Keratinocyte (primary cell): Measurements from ENCODE around the gene NAV3. TPM values are rescaled to one million over a fixed set of nuclear protein-coding genes. Genes with fewer than 3 reads are reported as not detected.

Experiments used
- DNase-seq: peaks from one replicate; pipeline ENCODE4 v3.0.0-alpha.2; 2011; ENCODE audit warnings: low read depth, missing footprints, low spot score
- FAIRE-seq: peaks from 2 replicates; lab custom pipeline; 2011; peaks lifted over from hg19 to GRCh38; lab: Jason Lieb, UNC
- H2AFZ ChIP-seq: 2 replicates; pipeline ENCODE4 v1.6.0; 2012; ENCODE audit warnings: low read length, control low read depth, inconsistent platforms; ENCODE audit not compliant: control insufficient read depth
- H3K27ac ChIP-seq: 2 replicates; pipeline ENCODE4 v1.5.1; 2011; ENCODE audit warnings: low read length; ENCODE audit not compliant: control insufficient read depth, insufficient read depth
- H3K27me3 ChIP-seq: 3 replicates; pipeline ENCODE4 v1.6.0; 2011; ENCODE audit warnings: low read length; ENCODE audit not compliant: control insufficient read depth, insufficient read depth; ENCODE audit errors: extremely low read depth
- H3K36me3 ChIP-seq, 2 experiments: 2 replicates in 1 of 2; 3 replicates in 1 of 2; pipeline ENCODE4 v1.5.1; 2011; ENCODE audit warnings: low read length in 2 of 2, mild to moderate bottlenecking in 1 of 2; ENCODE audit not compliant: control insufficient read depth in 2 of 2, insufficient read depth in 2 of 2; ENCODE audit errors: extremely low read depth in 1 of 2
- H3K4me1 ChIP-seq: 3 replicates; pipeline ENCODE4 v1.5.1; 2011; ENCODE audit warnings: low read length; ENCODE audit not compliant: control insufficient read depth, insufficient read depth; ENCODE audit errors: extremely low read depth
- H3K4me2 ChIP-seq: 3 replicates; pipeline ENCODE4 v1.6.0; 2011; ENCODE audit warnings: low read depth, low read length; ENCODE audit not compliant: control insufficient read depth, insufficient read depth; ENCODE audit errors: extremely low read depth
- H3K4me3 ChIP-seq, 3 experiments: fragments of 200-600 bp in 1 of 3; sonication (generic) in 1 of 3; 2 replicates in 2 of 3; 3 replicates in 1 of 3; pipeline ENCODE4 v1.5.1; 2011 to 2016; ENCODE audit warnings: low read length in 3 of 3, mild to moderate bottlenecking in 3 of 3, control low read depth in 2 of 3, inconsistent platforms in 1 of 3, low read depth in 1 of 3, mixed read lengths in 1 of 3, mixed run types in 1 of 3, moderate library complexity in 1 of 3; ENCODE audit not compliant: control insufficient read depth in 2 of 3, insufficient read depth in 2 of 3; ENCODE audit errors: extremely low read depth in 1 of 3
- H3K79me2 ChIP-seq: 2 replicates; pipeline ENCODE4 v1.6.0; 2012; ENCODE audit warnings: low read length; ENCODE audit not compliant: control insufficient read depth, insufficient read depth
- H3K9ac ChIP-seq: 3 replicates; pipeline ENCODE4 v1.6.0; 2011; ENCODE audit warnings: low read length; ENCODE audit not compliant: control insufficient read depth, insufficient read depth; ENCODE audit errors: extremely low read depth
- H3K9me1 ChIP-seq: 3 replicates; pipeline ENCODE4 v1.6.0; 2011; ENCODE audit warnings: low read length; ENCODE audit not compliant: control insufficient read depth, insufficient read depth; ENCODE audit errors: extremely low read depth
- H3K9me3 ChIP-seq: 2 replicates; pipeline ENCODE4 v1.5.1; 2012; ENCODE audit warnings: low read depth, low read length; ENCODE audit not compliant: control insufficient read depth
- H4K20me1 ChIP-seq: 3 replicates; pipeline ENCODE4 v1.6.0; 2011; ENCODE audit warnings: low read length; ENCODE audit not compliant: control insufficient read depth, insufficient read depth; ENCODE audit errors: extremely low read depth
- CTCF ChIP-seq, 3 experiments: IDR thresholded peaks in 1 of 3; conservative IDR thresholded peaks in 1 of 3; optimal IDR thresholded peaks in 1 of 3; 2 replicates in 2 of 3; 3 replicates in 1 of 3; pipeline versions ENCODE3 to v1.5.1; 2011; ENCODE audit warnings: low read length in 3 of 3, mild to moderate bottlenecking in 3 of 3, moderate library complexity in 2 of 3, control low read depth in 1 of 3, inconsistent platforms in 1 of 3; ENCODE audit not compliant: insufficient read depth in 2 of 3; ENCODE audit errors: extremely low read depth in 1 of 3
- EZH2 ChIP-seq: IDR thresholded peaks from one replicate; pipeline ENCODE4 v1.6.1; 2012; ENCODE audit warnings: inconsistent platforms, mild to moderate bottlenecking, low read length, moderate library complexity
- dilution Hi-C: fragments of 300-500 bp; cut with MboI; formaldehyde crosslinking; loops from one replicate; pipeline ENCODE4 v1.7.0; 2020; ENCODE audit warnings: low sequenced_read_pairs; ENCODE audit not compliant: extremely low pct_ligation_motif_present
- polyA plus RNA-seq, 5 experiments: library from polyadenylated mRNA; depleted of rRNA in 3 of 5; stranded (reverse) in 3 of 5; stranded (forward) in 1 of 5; unstranded in 1 of 5; fragments of >200 nt; gene quantifications; 1 replicate in 1 of 5; 2 replicates in 3 of 5; 3 replicates in 1 of 5; pipeline versions ENCODE4 v1.2.1 to v1.2.3, GENCODE V29; 2011 to 2012; ENCODE audit warnings: missing spikeins in 2 of 5, low read depth in 1 of 5, low replicate concordance in 1 of 5

NAV3 gene
- polyA plus RNA-seq, 1 donor (not counting 4 experiments of a cell fraction or from before 2014, with no cell fraction given): 22.6 TPM

GRCh38 chr12:78194448-78194847, 363.8 kb downstream of the NAV3 start:
- DNase-seq (no peak), FAIRE-seq (no peak)
- Histone ChIP-seq H3K4me1 (no peaks in the 10 kb centered on the region), H2AFZ (no peak overlapping the region), H3K79me2 (no peaks in the 10 kb centered on the region), H3K9me1 (no peaks in the 10 kb centered on the region), H3K36me3 (peaks cover 1 to 17% of the 10 kb centered on the region in 2 experiments), H4K20me1 (no peaks in the 10 kb centered on the region), H3K27ac (no peak overlapping the region), H3K9ac (no peak overlapping the region), H3K27me3 (no peaks in the 10 kb centered on the region), H3K9me3 (no peaks in the 10 kb centered on the region), H3K4me2 (no peak overlapping the region), H3K4me3 (no peak overlapping the region)
- dilution Hi-C loops: no loop called here
- TF ChIP-seq EZH2: no peak

DNA sequence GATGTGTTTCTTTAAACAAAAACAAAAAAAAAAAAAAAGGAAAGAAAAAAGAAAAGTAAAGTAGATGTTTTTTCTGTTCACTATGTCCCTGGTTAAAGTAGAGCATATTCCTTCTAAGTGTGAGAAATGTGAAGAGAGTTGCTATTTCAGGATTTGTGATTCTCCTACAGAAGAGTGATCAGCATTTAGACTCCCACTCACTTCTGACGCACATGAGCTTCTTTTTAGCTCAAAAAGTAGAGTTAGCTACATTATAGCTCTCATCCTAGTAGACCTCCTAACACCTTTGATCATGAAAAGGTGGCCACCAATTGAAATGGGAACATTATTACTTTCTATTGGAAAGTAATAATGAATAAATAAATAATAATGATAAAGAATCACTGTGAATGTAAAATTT, 368.2 kb downstream of the NAV3 start:
- no peaks in the 10 kb centered on the region for H3K9me3 ChIP-seq
- FAIRE-seq (no peak), DNase-seq (no peak)
- dilution Hi-C loops: no loop called here
- no peak for TF ChIP-seq CTCF (optimal IDR thresholded peaks at IDR 0.05 in 1 of 3, IDR thresholded peaks at IDR 0.05 in 1 of 3, conservative IDR thresholded peaks at IDR 0.05 in 1 of 3; ENCODE audit: extremely low read depth in 1 of 3, insufficient read depth in 2 of 3, low read length in 3 of 3)
- TF ChIP-seq EZH2: no peak
- no peak overlapping the region for H3K9ac ChIP-seq
- no peaks in the 10 kb centered on the region for H3K27me3 ChIP-seq
- no peak overlapping the region for H3K27ac ChIP-seq
- H3K4me1 ChIP-seq: no peaks in the 10 kb centered on the region
- no peaks in the 10 kb centered on the region for H3K79me2 ChIP-seq
- H3K4me2 ChIP-seq: no peak overlapping the region
- peaks cover 1 to 14% of the 10 kb centered on the region in 2 experiments for H3K36me3 ChIP-seq
- H3K9me1 ChIP-seq: no peaks in the 10 kb centered on the region
- no peaks in the 10 kb centered on the region for H4K20me1 ChIP-seq
- no peak overlapping the region for H3K4me3 ChIP-seq
- H2AFZ ChIP-seq: no peak overlapping the region

- Histone ChIP-seq H3K4me2 (no peak overlapping the region), H2AFZ (no peak overlapping the region), H3K9ac (no peak overlapping the region), H3K9me3 (no peaks in the 10 kb centered on the region), H3K4me1 (no peaks in the 10 kb centered on the region), H3K4me3 (no peak overlapping the region), H3K36me3 (peaks cover 1 to 16% of the 10 kb centered on the region in 2 experiments), H3K27ac (no peak overlapping the region), H3K79me2 (no peaks in the 10 kb centered on the region), H3K9me1 (no peaks in the 10 kb centered on the region), H4K20me1 (no peaks in the 10 kb centered on the region), H3K27me3 (no peaks in the 10 kb centered on the region)
- DNase-seq (no peak), FAIRE-seq (no peak)
- no peak for TF ChIP-seq CTCF (optimal IDR thresholded peaks at IDR 0.05 in 1 of 3, IDR thresholded peaks at IDR 0.05 in 1 of 3, conservative IDR thresholded peaks at IDR 0.05 in 1 of 3; ENCODE audit: extremely low read depth in 1 of 3, insufficient read depth in 2 of 3, low read length in 3 of 3)
- no peak for TF ChIP-seq EZH2
- dilution Hi-C loops: no loop called here
These were observed 369.2 kb downstream of the NAV3 start for GRCh38 chr12:78199926-78200325.
